Fibroblast of peridontal ligament (primary cell): ENCODE results near the gene SCLT1.

Experiments
- DNase-seq: peaks from one replicate; pipeline ENCODE4 v3.0.0-alpha.2; 2010; ENCODE audit errors: extremely low read depth

SCLT1 gene

DNA sequence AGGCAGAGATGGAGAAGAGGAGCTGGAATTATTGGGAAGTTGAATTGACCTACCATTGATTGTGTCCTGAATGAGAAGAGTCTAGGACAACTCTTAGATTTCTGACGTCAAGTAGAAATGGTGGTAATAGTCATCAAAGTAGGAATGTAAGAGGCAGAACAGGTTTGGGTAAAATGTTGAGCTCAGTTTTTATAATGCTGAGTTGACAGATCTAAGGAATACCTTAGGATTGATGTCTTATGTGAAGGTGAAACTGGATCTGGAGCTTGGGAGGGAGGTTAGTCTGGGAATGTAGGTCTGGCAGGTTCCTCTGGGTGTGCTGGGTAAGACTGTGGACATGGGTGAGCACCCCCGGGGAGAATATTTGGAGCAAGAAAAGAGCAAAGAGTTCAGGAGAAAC lies 251.9 kb downstream of the SCLT1 start:
- DNase-seq = no peak

DNA sequence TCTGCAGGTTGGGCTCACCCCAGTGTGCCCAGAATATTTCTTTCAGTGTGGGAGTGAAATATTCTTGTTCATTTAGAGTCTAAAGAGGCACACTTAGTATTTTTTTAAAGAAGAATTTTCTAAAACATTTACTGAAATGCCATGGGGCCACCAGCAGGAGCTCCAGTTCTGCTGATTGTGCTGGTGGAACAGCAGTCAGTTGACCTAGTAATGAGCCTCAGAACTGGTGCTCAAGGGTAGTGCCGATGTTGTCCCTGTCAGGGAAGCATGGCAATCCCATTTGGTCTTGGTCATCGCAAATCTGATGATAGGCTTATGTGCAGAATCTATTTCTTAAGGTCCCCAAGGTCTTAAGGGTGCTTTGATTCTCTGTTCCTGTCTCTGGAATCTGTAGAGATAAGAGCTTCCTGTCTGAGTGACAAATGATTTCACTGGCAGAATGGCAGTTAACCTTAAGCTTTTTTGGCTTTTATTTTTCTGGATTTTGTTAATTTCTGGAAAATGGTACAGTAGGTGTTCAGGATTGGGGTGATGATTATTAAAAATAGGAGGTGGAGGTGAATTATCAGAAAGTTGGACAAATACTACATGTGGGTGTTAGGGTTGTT lies 252.5 kb downstream of the SCLT1 start:
- no peak for DNase-seq

DNA sequence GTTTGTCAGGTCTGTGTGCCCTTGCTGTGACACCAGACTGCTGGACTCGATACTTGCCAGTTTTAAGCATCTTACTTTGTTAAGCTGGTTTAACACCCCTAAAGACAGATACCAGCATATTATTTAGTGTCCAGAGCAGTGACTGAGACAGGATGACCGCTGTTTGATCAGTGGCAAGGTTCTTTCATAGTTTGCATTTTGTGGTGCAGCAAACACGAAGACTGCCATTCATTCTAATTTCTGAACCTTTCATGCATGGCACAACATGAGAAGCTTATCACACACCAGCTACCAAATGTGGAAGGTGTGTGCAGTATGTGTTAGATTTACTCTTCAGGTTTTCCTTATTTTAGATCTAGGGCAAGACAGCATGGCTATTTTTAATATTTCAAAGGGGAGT lies 255.7 kb downstream of the SCLT1 start:
- DNase-seq = no peak

DNA sequence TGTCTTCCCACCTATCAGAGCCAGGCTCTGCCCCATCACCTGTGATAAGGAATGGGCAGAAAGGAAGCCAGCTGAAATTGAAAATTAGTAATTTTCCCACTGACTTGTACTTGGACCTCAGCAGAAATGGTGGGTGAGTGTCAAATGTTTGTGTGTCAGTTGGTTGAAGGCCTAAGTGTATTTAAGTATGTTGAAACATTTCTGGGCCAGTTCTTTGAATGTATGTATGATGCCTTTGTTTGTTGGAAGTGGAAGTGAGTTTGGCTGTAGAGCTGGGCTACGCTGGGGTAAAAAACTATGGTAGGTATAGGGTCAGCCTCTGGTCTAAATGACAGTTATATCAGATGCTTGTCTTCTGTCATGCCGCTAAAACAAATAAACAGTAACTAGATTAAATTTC lies 256.1 kb downstream of the SCLT1 start:
- no peak for DNase-seq

DNA sequence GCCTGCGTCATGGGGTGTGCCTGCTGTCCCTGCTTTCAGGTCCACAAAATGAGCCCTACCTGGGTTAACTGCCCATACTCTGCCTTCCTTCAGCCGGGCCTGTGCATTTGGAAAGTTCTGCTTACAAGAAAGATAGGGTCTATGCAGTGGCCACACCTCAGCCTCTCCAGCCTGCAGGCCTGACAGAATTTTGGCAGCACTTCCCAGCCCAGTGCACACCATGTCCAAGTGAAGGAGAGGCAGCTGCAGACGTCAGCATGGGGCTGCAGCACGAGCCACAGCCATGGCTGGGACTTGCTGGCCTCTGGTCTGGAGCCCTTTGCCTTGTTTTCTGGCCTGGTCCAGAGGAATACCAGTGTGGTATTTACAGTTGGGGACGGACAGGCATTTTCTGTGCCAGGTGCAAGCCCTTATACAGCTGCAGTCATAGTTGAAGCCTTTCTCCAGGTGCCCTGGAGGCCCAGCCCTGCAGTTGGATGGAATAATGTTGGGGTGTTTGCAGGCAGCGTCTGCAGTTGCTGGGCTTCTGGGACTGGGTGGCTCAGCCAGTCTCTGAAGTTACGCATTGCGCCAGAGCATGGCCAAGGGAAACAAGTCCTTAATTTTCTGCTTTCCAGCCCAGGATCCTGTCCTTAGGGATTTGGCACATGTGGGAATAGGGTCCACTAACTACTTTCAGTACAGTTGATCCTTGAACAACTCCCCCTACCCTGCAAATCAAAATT lies 257.7 kb downstream of the SCLT1 start:
- DNase-seq = no peak
